Stimulated activated CD4-positive, alpha-beta T cell treated with anti-CD3 and anti-CD28 coated beads, Interleukin-2, amount 100 ng/mL, for 4 hours (primary cell): ENCODE data around the gene DLST.

Experiments used
- DNase-seq: peaks from one replicate; pipeline ENCODE4 v3.0.0-alpha.2; 2020; ENCODE audit warnings: low read depth

Gene DLST

GRCh38 chr14:74860899-74861733 is 20.6 kb upstream of the DLST start:
- peak; percentile 85 for DNase-seq

DNA sequence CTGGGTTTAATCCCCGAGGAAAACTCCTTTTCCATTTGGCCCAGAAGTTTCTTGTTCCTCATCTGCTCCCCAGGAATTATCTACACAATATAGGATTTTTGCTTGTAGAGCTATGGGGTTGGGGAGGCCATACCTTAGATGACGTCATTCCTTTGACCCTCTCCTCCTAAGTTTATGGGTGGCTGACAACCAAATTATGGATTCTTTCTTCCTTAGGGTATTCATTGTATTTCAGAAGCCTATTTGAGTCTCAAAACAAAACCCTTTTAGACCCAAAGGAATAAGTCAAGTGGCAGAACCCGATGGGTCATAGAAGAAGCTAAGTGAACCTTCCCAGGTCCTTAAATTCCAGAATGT is 20.0 kb upstream of the DLST start:
- no peak for DNase-seq

GRCh38 chr14:74863274-74863673 is 18.4 kb upstream of the DLST start:
- DNase-seq = no peak

GRCh38 chr14:74864198-74864597 is 17.5 kb upstream of the DLST start:
- no peak for DNase-seq

- DNase-seq = no peak
Measured at GRCh38 chr14:74865156-74865555, 16.6 kb upstream of the DLST start.

GRCh38 chr14:74866708-74867389 is 14.9 kb upstream of the DLST start:
- no peak for DNase-seq

- peak; percentile 28 for DNase-seq
Measured at GRCh38 chr14:74867673-74868072, 14.0 kb upstream of the DLST start.

GRCh38 chr14:74868739-74869138 is 13.0 kb upstream of the DLST start:
- no peak for DNase-seq

- no peak for DNase-seq
Measured at GRCh38 chr14:74871819-74872218, 9.9 kb upstream of the DLST start.

DNA sequence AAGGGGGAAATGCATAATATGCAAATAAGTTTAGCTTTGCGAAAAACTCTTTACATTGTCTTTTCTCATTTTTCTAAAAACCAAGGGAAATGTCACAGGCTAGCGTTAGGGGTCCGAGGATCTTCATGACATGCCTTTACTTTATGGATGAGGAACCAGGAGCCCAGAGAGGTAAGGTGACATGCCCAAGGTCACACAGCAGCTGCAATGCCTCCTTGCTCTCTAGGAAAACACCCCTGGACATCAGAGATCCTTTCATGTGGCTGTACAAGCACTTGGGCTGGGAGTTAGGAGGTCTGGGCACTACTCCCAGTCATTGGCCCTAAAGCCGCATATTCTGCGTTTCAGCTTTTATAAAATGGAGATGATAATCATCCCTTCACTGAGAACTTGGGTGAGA is 6.5 kb upstream of the DLST start:
- DNase-seq = no peak

GRCh38 chr14:74875941-74876913 is 5.5 kb upstream of the DLST start, which contains the start of gene PROX2:
TSS of gene PROX2 (minus strand) at chr14:74876145. CDS start at chr14:74863834, 12,311 bp downstream.
- no peak for DNase-seq

DNA sequence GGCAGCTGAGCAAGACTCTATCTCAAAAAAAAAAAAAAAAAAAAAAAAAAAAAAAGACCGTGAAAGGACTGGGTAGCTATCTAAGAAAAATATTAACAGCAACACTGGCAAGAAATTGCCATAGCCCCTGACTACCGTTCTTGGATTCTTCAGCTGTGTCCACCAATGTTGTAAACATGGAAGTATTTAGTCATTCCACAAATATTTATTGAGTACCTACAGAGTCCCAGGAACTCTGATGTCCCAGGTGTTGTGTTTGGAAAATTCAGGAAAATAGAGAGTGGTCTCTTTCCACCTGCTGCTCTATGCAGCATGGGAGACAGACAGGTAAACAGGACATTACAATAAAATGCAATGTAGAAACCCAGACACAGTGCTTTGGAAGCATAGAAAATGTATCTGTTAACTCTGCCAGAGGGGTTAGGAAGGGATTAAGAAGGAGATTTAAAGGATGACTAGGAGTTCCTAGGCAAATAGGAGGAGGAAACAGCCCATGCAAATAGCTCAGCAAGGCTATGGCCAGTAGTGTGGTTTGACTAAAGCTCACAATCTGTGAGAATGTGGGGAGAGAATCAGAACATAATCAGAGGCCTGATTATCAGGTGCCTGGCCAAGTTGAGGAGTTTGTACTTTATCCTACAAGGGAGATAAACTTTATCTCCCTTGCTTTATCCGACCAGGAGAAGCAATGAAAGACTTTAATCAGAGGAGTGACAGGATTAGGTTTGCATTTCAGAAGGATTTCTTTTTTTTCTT is 2.1 kb upstream of the DLST start:
- no peak for DNase-seq

DNA sequence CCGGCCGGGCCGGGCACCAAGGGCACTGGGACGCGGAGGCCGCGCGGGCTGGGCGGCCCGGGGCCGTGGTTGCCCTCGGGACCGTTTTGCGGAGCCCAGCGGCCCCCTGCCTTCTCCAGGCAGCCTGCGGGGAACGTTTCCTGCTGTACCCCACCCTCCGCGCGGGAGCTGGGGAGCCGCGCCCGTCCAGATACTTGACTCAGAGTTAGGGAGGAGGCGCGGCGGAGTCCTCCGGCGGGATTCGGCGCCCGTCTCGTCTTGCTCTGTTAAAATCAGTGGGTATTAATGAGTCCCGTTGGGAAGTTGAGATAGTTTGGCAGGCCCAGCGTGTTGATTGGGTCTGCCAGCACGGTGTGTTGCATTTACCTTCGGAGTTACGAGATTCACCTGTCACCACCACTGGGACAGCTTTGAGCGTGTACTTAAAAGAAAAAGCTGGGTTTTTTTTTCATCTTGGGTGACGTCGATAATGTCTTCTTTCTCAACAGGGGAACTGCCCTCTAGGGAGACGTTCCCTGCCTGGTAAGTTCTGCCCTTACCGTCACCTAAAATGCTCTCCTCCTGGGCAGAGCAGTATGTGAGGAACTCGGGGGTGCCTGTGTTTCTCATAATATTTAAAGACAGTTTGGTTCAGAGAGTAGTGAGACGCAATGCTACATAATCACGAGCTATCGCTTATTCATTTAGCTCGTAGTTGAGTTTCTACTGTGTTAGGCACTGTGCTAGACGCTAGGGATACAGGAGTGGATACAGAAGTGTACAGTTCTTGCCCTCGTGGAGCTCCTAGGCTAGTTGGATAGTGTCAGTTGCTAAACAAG is 596 bp downstream of the DLST start:
- peak; percentile 27 for DNase-seq

GRCh38 chr14:74886001-74886400 is 4.3 kb downstream of the DLST start:
- DNase-seq = no peak

DNA sequence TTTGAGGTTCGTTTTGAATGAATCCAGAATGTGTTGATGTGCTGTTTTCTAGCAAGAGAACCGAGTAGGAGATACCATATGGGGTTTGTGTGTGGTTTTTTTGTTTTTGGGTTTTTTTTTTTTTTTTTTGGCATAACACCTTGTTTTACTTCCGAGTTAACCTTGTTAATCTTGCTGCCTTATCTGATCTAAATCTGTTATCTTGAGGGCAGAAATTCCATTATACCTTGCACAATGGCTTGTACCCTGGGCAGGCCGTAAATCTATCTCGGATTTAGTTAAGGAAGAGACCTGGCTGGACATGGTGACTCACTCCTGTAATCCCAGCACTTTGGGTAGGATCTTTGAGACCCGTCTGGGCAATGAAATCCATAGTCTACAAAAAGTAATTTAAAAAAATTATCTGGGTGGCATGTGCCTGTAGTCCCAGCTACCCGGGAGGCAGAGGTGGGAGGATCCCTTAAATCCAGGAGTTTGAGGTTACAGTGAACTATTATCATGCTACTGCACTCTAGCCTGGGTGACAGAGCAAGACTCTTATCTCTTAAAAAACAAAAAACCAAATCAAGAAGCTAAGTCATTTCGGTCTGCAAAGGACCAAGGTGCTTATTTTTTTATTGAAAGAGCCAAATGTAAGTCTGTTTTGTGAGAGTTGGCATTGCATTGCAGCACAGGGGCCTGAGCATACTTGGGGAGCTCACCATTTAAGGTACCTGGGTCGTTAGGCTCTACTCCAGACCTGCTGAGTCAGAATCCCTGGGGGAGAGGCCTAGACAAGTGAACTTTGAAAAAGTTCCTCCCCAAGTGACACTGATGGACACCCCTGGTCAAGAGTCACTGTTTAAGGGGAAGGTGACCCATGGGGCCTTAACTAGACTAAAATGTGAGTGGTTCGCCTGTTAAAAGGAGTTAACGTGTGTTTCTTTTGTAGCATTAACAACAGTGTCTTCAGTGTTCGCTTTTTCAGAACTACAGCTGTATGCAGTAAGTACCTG is 6.7 kb downstream of the DLST start:
- DNase-seq = no peak

DNA sequence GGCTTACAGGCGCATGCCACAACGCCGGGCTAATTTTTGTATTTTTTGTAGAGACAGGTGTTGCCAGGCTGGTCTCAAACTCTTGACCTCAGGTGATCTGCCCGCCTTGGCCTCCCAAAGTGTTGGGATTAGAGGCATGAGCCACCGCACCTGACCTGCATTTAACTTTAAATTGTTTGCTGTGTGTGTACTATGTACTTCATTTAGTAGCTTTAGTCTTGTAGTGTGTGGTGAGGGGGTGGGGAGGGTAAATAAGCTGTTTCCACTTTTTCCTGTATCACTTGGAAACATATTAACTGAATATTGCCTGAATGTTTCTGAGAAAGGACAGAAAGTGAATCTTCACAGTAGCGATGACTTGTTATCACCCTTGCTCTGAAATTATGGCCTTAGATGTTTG is 8.5 kb downstream of the DLST start:
- no peak for DNase-seq

DNA sequence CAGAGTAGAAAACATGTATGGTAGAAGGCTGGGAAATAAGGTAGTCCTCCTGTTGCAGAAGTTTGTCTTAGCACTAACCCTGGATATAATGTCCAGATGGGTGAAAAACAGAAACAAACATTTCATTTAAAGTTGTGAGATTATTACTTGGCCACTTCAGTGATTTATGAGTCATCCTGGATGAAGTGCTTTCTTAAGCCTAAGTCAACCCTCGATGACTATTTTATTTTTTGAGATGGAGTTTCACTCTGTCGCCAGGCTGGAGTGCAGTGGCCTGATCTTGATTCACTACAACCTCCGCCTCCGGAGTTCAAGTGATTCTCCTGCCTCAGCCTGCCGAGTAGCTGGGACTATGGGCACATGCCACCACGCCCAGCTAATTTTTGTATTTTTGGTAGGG is 10.2 kb downstream of the DLST start:
- no peak for DNase-seq

GRCh38 chr14:74892745-74893144 is 11.0 kb downstream of the DLST start:
- no peak for DNase-seq

DNA sequence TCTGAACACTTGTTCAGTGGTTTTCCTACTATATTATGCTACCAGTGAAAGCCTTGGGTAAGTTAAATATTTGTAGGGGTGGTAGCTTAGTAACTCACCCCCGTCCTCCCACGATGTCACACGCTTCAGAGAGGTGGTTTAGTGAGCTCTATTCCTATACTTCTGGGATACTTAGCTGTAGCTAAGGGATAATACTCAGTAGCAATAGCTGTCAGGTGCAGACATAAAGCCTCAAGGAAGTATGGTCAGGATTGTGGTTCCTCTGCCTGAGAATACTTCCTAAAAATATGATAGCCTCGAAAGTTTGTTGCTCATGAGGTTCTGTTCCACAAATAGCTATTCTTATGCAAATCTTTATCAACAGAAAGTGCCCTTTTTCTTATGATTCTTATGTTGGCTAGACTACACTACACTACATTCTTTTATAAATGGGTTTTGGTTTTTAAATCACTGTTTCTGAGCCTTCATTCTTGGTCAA is 11.9 kb downstream of the DLST start:
- no peak for DNase-seq
